GM20000 (cell line): ENCODE measurements around the gene GLDC.

Experiments used
- DNase-seq: peaks from one replicate; pipeline ENCODE4 v3.0.0; 2012; ENCODE audit warnings: low spot score
- TF ChIP-seq, protein P1 (sequence below): IDR thresholded peaks from 2 replicates; pipeline ENCODE4 v1.5.1; 2012; ENCODE audit warnings: mild to moderate bottlenecking, control low read depth; ENCODE audit errors: extremely low read depth, missing control alignments

Gene GLDC

DNA sequence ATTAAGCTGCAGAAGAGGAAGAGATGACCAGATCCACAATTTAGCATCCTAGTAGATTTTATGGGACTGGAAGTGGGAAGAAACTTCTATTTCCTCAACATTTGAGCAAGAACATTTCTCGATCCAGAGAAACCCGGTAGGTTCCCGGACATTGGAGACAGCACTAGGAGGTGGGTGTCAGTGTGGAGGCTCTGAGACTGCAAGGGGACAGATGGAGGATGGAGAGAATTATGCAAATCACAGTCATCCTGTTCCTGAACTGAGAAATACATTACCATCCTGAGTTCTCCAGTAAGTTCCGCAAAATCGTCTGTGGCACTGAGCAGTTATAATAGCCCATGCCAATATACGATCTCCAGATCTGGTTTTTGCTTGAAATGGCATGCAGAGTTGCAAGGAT is 25.6 kb downstream of the GLDC start:
- no peak for DNase-seq
- TF ChIP-seq, protein P1, sequence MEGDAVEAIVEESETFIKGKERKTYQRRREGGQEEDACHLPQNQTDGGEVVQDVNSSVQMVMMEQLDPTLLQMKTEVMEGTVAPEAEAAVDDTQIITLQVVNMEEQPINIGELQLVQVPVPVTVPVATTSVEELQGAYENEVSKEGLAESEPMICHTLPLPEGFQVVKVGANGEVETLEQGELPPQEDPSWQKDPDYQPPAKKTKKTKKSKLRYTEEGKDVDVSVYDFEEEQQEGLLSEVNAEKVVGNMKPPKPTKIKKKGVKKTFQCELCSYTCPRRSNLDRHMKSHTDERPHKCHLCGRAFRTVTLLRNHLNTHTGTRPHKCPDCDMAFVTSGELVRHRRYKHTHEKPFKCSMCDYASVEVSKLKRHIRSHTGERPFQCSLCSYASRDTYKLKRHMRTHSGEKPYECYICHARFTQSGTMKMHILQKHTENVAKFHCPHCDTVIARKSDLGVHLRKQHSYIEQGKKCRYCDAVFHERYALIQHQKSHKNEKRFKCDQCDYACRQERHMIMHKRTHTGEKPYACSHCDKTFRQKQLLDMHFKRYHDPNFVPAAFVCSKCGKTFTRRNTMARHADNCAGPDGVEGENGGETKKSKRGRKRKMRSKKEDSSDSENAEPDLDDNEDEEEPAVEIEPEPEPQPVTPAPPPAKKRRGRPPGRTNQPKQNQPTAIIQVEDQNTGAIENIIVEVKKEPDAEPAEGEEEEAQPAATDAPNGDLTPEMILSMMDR: no peak

DNA sequence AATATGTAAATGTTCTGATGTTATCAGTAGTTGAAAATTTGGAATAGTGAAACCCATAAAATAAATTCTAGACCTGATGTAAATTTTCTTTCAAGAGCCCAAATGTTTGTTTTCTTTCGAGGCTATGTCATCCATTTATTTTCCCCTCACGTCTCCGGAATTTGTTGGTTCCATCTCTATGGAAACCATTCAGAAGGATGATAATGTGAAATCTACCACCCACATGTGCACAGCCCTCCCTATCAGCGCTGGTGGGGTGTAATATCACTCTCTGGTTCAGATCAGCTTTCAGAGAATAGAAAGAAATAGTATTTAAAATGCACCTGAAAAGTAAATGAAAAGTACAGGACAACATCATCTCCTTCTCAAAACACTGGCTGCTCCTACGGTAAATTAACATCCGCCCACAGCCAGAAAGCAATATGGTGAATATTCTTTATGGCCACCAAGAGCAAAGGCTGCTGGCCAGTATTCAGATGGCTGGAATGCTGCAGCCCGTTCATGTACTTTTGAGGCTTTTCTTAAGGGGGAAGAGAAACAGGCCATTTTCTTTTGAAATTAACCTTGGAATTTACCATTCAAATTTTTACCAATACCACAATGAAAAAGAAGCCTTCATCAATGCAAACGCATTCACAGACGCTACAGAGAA is 28.5 kb downstream of the GLDC start:
- no peak for DNase-seq
- TF ChIP-seq, protein P1: no peak

DNA sequence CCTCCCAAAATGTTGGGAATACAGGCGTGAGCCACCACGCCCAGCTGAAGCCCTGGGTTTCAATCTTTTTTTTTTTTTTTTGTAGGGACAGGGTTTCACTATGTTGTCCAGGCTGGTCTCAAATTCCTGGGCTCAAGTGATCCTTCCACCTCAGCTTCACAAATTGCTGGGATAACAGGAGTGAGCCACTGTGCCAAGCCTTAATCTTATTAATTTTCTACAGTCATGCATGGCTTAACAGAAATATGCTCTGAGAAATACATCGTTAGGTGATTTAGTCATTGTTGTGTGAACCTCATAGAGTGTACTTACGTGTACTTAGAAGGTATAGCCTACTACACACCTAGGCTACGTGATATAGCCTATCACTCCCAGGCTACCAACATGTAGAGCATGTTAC is 31.0 kb downstream of the GLDC start:
- TF ChIP-seq, protein P1: no peak
- no peak for DNase-seq

DNA sequence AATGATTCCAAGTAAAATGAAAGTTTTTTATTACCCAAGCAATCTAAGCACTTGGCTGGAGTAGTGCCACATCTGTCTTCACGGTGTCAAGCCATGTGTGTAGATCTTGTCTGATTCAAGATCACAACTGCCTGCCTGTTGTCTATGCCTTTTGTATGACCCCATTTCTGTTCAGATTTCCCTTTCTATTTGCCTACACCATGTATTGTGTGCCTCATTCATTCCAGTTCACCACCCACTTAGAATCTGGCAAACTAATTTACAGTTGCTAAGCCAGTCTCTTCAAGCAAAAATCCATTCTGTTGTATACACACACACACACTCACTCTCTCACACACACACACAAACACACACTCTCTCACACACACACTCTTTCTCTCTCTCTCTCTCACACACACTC is 33.7 kb downstream of the GLDC start:
- no peak for DNase-seq
- TF ChIP-seq, protein P1: no peak

DNA sequence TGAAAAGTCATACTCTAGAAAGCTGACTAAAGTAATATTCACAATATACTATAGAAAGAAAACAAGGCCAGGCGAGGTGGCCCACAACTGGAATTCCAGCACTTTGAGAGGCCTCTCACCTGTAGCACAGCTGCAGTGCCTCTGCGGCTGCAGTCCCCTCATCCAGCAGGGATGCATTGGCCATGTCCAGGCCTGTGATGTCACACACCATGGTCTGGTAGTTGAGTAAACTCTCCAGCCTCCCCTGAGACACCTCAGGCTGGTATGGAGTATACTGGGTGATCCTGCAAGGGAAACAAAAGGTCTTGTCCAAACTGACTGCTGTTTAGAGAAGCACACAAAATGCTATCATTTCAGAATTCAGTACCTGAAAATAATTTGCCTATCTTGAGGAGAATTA is 35.5 kb downstream of the GLDC start:
- TF ChIP-seq, protein P1: no peak
- no peak for DNase-seq

DNA sequence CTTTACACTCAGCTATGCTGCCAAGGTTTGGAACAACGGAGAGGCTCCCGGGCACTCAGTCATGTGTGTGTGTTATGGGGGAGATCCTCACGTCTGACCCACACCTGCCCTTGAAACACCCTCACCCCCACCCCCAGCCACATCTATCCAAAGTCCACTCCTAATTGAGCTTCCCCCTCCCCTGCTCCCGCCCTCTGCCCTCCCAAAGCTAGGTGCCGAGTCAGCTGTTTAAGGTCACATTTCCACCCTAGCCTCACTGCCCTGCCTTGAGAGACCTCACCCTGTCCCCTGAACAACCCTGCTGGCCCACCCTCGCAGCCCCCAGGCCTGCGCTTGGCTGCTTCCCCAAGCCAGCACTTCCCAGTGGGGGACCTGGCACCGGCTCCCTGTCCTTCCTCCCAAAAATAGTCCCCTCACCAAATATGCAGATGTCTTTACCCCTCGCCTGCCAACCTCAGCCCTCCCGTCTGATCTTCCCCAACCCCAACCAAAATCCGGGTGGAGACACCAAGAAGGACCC is 36.0 kb downstream of the GLDC start:
- no peak for DNase-seq
- TF ChIP-seq, protein P1: no peak

DNA sequence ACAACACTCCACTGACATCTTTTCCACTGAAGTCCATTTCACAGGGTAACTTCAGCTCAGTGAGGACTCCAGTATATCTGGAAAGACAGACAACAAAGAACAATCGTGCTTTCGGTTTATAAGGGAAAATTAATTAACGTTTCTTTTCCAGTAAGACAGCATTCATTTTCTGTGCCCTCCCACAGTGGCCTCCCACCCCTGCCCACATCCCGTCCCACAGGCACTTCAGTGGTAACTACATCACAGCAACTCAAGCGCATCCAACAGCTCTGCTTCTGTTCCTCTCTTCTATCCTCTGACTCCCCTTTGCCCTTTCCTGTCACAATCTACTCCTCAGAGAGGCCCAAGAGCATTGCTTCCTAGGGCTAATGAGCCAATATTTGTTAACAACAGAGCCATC is 40.3 kb downstream of the GLDC start:
- TF ChIP-seq, protein P1: no peak
- peak; percentile 42 for DNase-seq
